ENCODE measurements around the gene POPDC3.
"Not testable (repeated sequence)": the region's sequence is repeated elsewhere in the genome, so short reads cannot be mapped to it uniquely, and the experiment has no call there.

POPDC3 gene

DNA sequence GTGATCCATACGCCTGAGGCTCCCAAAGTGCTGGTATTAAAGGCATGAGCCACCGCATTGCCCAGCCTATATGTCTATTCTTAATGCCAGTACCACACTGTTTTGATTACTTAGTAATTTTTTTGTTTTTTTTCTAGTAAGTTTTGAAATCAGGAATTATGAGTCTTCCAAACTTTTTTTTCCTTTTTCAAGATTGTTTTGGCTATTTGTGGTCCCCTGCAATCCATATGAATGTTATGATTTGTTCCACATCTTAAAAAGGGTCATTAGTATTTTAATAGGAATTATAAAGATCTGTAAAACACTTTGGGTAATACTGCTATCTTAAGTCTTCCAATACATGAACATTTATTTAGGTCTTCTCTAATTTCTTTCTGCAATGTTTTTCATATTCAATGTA is 6.8 kb upstream of the POPDC3 start:
- DNase-seq, result no peak
- Mint-ChIP-seq H3K27ac (no peak overlapping the region), H3K4me3 (no peak overlapping the region), H3K4me1 (no peaks in the 10 kb centered on the region), H3K9me3 (no peaks in the 10 kb centered on the region), H3K36me3 (no peaks in the 10 kb centered on the region), H3K27me3 (peaks cover 23% of the 10 kb centered on the region)
- CTCF ChIA-PET, result no interaction called here

DNA sequence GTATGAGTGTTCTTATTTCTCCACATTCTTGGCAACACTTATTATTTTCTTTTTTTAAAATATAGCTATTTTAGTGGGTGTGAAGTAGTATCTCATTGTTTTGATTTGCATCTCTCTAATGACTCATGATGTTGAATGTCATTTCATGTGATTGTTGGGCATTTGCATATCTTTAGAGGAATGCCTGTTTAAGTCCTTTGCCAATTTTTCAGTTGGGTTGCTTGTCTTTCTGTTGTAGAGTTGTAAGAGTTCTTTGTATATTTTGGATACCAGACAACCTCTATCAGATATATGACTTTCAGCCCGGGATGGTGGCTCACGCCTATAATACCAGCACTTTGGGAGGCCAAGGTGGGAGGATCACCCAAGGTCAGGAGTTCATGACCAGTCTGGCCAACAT is 5.1 kb upstream of the POPDC3 start:
- no peaks in the 10 kb centered on the region for H3K9me3 Mint-ChIP-seq
- no peak overlapping the region for H3K4me3 Mint-ChIP-seq
- DNase-seq, result no peak
- H3K27ac Mint-ChIP-seq, result no peak overlapping the region
- H3K4me1 Mint-ChIP-seq, result peaks cover 2% of the 10 kb centered on the region
- no peaks in the 10 kb centered on the region for H3K36me3 Mint-ChIP-seq
- peaks cover 38% of the 10 kb centered on the region for H3K27me3 Mint-ChIP-seq
- CTCF ChIA-PET, result no interaction called here

DNA sequence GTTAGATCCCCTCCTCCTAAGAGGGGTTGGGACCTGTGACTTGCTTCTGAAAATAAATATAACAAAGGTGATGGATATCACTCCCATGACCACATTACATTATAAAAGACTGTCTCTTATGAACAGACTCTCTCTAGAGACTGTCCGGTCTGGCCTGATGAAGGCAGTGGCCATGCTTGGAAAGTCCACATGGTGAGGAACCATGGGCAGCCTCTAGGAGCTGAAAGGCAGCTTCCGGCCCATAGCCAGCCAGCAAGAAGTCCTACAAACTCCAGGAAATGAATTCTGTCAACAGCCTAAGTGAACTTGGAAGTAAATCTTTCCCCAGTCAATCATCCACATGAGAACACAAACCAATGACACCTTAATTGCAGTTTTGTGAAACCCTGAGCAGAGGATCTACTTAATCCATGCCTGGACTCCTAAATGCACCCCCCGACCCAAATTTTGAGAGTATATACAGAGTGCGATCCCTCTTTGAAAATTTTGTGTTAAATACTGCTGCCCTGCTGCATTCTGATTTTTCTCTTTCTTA is 2.2 kb upstream of the POPDC3 start:
- peaks cover 2% of the 10 kb centered on the region for H3K4me1 Mint-ChIP-seq
- no peaks in the 10 kb centered on the region for H3K36me3 Mint-ChIP-seq
- no peak for DNase-seq
- H3K27ac Mint-ChIP-seq, result no peak overlapping the region
- CTCF ChIA-PET, result no interaction called here
- H3K27me3 Mint-ChIP-seq, result peaks cover 63% of the 10 kb centered on the region
- no peaks in the 10 kb centered on the region for H3K9me3 Mint-ChIP-seq
- H3K4me3 Mint-ChIP-seq, result no peak overlapping the region

DNA sequence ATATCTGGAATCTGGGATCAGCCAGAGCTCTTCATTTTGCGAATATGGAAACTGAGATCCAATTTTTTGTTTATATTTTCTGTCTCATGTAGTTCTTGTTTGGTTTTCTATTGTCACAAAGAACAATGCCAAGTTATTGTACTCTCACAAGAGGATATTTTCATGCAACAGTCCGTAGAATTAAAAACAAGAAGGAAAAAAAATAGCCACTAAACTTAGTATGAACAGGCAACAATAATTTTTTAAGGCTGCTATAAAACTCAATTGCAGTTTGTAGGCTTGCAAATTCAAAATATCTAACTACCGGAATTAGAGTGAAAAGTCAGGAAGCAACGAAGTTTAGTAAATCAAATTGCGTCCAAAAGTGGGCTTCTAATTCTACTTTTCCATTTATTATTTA is 1.2 kb downstream of the POPDC3 start:
- H3K27ac Mint-ChIP-seq, result no peak overlapping the region
- peaks cover 59% of the 10 kb centered on the region for H3K27me3 Mint-ChIP-seq
- H3K36me3 Mint-ChIP-seq, result no peaks in the 10 kb centered on the region
- no peaks in the 10 kb centered on the region for H3K9me3 Mint-ChIP-seq
- H3K4me3 Mint-ChIP-seq, result no peak overlapping the region
- no peak for DNase-seq
- H3K4me1 Mint-ChIP-seq, result peaks cover 2% of the 10 kb centered on the region
- CTCF ChIA-PET, result no interaction called here

DNA sequence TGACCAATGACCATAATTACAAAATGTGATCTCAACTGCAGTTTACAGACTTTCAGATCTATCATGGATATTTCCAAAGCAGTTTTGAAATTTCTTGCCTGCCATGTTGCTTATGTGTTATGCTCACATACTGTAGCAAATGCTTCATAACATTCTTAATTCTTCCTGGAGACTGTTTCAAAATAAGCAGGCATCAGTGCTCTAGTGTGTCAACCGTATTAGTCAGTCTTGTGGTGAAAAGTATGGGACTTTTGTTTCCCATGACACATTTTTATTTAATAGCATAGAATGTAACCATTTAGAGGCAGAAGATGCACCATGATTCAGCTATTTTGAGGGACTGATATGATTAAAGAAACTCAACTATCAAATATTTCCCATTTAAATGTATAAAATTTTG is 1.7 kb downstream of the POPDC3 start:
- no peaks in the 10 kb centered on the region for H3K9me3 Mint-ChIP-seq
- no peak overlapping the region for H3K4me3 Mint-ChIP-seq
- CTCF ChIA-PET, result no interaction called here

DNA sequence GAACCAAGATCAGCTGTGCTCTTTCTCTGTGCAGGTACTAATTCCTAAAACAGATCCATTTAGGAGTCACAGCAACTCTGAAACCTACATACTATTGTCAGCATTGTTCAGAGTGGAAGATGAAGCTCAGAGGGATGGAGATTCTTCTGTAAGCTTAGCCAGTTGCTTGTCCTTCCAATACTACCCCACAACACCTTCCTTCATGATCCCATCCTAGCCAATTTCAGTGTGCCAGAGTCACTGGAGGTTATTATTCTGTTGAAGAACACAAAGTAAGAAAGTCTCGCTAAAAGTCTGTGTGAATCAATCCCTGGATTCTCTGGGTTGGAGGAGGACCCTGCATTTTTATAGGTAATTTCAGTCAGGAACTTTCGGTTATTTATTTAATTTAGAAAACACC is 2.3 kb downstream of the POPDC3 start:
- Mint-ChIP-seq H3K36me3 (no peaks in the 10 kb centered on the region), H3K27ac (no peak overlapping the region), H3K27me3 (peaks cover 53% of the 10 kb centered on the region), H3K4me1 (peaks cover 2% of the 10 kb centered on the region), H3K4me3 (no peak overlapping the region), H3K9me3 (no peaks in the 10 kb centered on the region)
- DNase-seq, result no peak
- CTCF ChIA-PET, result interaction anchor here (0.6 kb wide), 1 partner anchor 274 kb away, joined by 3 read pairs; no protein-coding TSS in a partner anchor

More for the DNA sequence above, 1.7 kb downstream of the POPDC3 start:
- Mint-ChIP-seq H3K27me3 (peaks cover 54% of the 10 kb centered on the region), H3K4me1 (peaks cover 2% of the 10 kb centered on the region), H3K36me3 (no peaks in the 10 kb centered on the region), H3K27ac (no peak overlapping the region)
- no peak for DNase-seq

DNA sequence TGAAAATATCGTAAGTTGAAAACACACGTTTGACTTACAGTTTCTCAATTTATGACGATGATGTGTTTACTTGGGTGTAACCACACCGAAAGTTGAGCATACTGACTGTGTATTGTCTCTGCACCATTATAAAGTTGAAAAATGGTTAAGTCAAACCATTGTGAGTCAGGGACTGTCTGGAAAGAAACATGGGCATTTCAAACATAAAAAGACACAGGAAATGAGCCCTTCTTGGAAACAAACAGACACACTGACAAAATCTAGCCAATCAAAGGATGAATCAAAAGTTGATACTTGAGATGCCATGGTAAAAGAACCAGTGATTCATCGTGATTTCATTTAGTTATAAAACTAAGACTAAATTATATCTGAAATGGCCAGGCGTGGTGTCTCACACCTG is 5.3 kb downstream of the POPDC3 start:
- CTCF ChIA-PET, result no interaction called here
- Mint-ChIP-seq H3K27ac (no peak overlapping the region), H3K27me3 (peaks cover 25% of the 10 kb centered on the region), H3K36me3 (no peaks in the 10 kb centered on the region), H3K4me1 (no peaks in the 10 kb centered on the region), H3K4me3 (no peak overlapping the region), H3K9me3 (no peaks in the 10 kb centered on the region)
- DNase-seq, result no peak

DNA sequence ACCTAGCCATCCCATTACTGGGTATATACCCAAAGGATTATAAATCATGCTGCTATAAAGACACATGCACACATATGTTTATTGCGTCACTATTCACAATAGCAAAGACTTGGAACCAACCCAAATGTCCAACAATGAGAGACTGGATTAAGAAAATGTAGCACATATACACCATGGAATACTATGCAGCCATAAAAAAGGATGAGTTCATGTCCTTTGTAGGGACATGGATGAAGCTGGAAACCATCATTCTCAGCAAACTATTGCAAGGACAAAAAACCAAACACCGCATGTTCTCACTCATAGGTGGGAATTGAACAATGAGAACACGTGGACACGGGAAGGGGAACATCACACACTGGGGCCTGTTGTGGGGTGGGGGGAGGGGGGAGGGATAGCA is 7.3 kb downstream of the POPDC3 start:
- H3K4me3 Mint-ChIP-seq, H3K27me3 Mint-ChIP-seq, H3K9me3 Mint-ChIP-seq, H3K36me3 Mint-ChIP-seq, H3K27ac Mint-ChIP-seq, DNase-seq, CTCF ChIA-PET, H3K4me1 Mint-ChIP-seq: not testable (repeated sequence)

DNA sequence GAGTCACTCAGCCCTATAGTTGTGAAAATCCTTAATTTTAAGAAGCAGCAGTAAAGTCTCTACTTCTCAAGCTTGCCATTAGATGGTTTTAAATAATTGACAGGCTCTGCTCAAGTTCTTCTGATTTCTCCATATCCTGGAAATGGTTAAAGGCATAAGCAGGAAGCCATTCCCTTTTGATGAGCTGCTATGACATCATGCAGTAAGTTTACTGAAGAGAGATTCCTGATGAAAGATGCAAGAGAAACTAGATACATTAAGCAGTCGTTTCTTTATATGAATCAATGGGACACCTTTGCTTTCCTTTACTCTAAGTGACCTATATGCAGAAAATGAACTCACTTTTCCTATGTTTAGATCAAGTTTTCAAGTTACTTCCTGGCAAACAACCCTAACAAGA is 9.8 kb downstream of the POPDC3 start:
- Mint-ChIP-seq H3K27me3 (peaks cover 11% of the 10 kb centered on the region), H3K4me1 (no peaks in the 10 kb centered on the region), H3K36me3 (no peaks in the 10 kb centered on the region), H3K27ac (no peak overlapping the region), H3K9me3 (no peaks in the 10 kb centered on the region), H3K4me3 (no peak overlapping the region)
- CTCF ChIA-PET, result no interaction called here
- no peak for DNase-seq

DNA sequence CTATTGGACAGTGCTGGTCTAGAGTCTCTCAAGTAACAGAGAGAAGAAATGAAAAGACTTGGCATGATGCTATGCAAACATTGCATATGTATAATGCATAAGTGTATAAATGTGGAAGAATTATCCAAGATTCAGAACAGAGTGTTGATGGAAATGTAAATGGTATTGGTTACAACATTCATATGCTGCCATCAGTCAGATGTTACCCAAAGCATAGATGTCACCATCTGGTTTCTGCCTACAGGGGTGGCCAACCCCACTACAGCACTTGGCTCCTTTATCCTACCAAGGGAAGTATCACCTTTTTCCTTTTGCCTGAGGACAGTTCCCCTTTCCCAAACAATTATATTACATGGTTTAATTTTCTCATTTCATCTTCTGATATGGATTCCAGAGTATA is 11.9 kb downstream of the POPDC3 start:
- Mint-ChIP-seq H3K9me3 (no peaks in the 10 kb centered on the region), H3K27me3 (peaks cover 14% of the 10 kb centered on the region), H3K4me1 (no peaks in the 10 kb centered on the region), H3K27ac (no peak overlapping the region), H3K4me3 (no peak overlapping the region), H3K36me3 (no peaks in the 10 kb centered on the region)
- DNase-seq, result no peak
- CTCF ChIA-PET, result no interaction called here

DNA sequence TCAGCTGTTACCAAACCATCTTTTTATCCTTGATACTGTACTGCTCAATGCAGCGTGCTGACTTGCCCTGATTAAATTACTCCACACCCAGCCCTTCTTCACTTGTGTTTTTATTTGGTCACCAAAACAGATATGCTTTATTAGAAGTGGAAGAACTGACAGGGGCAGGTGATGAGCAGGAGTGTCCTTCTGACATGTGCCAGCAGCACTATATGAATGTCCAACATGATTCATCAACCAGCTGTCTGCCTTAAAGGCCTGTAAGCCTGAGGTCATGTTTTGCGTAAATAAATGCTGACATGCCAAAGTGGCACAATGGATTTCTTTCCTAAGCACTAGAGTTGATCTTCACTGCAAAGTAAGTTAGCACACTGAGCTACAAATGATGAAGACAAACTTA is 15.4 kb downstream of the POPDC3 start:
- CTCF ChIA-PET, result interaction anchor here (0.6 to 1.5 kb wide), 2 partner anchors 59 to 267 kb away, joined by 3 read pairs; no protein-coding TSS in a partner anchor
- peaks cover 14% of the 10 kb centered on the region for H3K27me3 Mint-ChIP-seq
- H3K9me3 Mint-ChIP-seq, result no peaks in the 10 kb centered on the region
- no peak overlapping the region for H3K4me3 Mint-ChIP-seq
- no peak overlapping the region for H3K27ac Mint-ChIP-seq
- no peak for DNase-seq
- no peaks in the 10 kb centered on the region for H3K36me3 Mint-ChIP-seq
- no peaks in the 10 kb centered on the region for H3K4me1 Mint-ChIP-seq

DNA sequence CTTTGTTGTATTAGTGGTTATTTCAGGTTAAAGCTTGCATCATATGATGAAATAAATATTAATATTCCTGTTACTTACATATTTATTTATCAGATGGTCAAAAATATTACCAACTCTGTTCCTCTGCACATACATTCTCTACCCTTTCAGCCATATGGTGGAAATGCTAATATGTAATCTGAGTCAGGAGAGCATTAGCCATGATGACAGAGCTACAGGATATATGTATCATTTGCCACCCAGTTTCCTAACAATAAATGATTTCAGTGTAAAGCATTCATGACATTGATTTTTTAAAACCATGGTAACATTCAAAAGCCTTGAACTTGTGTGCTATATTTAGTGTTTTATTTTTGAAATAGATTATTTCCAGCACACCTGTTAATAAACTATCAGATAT is 16.6 kb downstream of the POPDC3 start:
- Mint-ChIP-seq H3K4me1 (no peaks in the 10 kb centered on the region), H3K4me3 (no peak overlapping the region), H3K27ac (no peak overlapping the region), H3K36me3 (no peaks in the 10 kb centered on the region), H3K27me3 (peaks cover 15% of the 10 kb centered on the region), H3K9me3 (no peaks in the 10 kb centered on the region)
- no peak for DNase-seq
- CTCF ChIA-PET, result no interaction called here

DNA sequence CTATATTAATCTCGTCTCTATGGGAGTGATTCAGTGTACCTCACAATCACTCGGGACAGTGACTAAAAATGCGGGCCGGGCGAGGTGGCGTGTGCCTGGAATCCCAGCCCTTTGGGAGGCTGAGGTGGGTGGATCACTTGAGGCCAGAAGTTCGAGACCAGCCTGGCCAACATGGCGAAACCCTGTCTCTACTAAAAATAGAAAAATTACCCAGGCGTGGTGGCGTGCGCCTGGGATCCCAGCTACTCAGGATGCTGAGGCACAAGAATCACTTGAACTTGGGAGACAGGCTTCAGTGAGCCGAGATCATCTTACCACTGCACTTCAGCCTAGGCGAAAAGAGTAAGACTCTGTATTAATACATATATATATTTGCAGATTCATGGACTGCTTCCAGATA is 17.4 kb downstream of the POPDC3 start:
- H3K4me3 Mint-ChIP-seq, result no peak overlapping the region
- no peaks in the 10 kb centered on the region for H3K9me3 Mint-ChIP-seq
- H3K27ac Mint-ChIP-seq, result no peak overlapping the region
- H3K4me1 Mint-ChIP-seq, result no peaks in the 10 kb centered on the region
- no peaks in the 10 kb centered on the region for H3K36me3 Mint-ChIP-seq
- H3K27me3 Mint-ChIP-seq, result peaks cover 17% of the 10 kb centered on the region
- CTCF ChIA-PET, result no interaction called here
- DNase-seq, result no peak

DNA sequence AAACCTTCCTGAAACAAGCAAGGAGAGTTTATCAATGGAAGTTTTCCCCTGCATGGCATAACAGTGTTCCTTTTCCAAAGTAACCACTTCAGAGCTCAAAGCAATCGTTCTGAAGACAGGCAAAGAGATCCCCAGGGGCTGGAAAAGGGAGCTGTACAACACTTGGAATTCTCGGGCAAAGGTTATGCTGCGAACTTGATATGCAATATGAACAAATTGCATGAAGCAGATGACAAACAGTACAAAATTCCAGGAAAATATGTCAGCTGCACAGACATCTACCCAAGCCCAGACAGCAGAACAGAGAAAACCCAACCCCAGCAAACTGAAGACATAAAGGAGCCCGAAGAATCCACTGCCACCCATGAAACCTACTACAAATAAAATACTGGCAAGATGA is 18.4 kb downstream of the POPDC3 start:
- Mint-ChIP-seq H3K4me1 (no peaks in the 10 kb centered on the region), H3K4me3 (no peak overlapping the region), H3K27me3 (peaks cover 17% of the 10 kb centered on the region), H3K9me3 (no peaks in the 10 kb centered on the region), H3K27ac (no peak overlapping the region), H3K36me3 (no peaks in the 10 kb centered on the region)
- CTCF ChIA-PET, result no interaction called here
- no peak for DNase-seq

DNA sequence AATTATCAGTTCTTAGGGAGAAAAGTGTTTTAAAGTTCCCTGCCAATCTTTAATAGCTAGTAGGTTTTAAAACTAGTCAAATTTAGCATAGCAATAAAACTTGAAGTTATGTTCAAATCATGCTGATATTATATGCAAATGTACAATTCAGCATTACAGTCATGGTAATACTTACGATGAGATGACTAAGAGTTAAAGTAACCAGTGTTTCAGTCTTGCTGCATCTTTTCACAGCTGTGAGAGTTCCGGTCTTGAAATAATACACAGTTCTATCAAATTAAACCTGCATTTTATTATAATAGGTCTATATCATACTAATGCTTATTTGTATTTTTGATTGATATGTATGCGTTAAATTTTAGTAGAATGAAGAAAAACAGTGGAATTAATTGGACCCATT is 26.1 kb downstream of the POPDC3 start:
- no peaks in the 10 kb centered on the region for H3K36me3 Mint-ChIP-seq
- no peak overlapping the region for H3K27ac Mint-ChIP-seq
- CTCF ChIA-PET, result no interaction called here
- H3K4me1 Mint-ChIP-seq, result no peaks in the 10 kb centered on the region
- H3K9me3 Mint-ChIP-seq, result no peaks in the 10 kb centered on the region
- no peak for DNase-seq
- H3K27me3 Mint-ChIP-seq, result peaks cover 4% of the 10 kb centered on the region
- H3K4me3 Mint-ChIP-seq, result no peak overlapping the region

DNA sequence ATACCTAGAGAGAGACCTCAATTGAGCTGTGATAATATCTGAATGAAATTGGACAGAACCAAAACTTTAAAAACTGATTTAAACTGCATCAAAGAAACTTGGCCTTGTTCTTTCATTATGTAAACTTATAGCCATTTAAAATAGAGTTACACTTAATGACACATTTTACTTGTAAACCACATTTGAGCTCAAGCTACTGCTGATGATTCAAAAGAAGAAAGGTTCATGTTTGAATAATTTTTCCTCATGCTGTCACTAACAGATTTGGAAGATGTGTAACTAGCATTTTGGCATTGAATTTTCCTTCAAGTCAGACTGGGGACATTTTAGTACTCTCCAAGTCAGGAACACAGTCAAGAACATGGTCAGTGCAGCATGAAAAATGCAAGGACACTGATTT is 26.9 kb downstream of the POPDC3 start:
- H3K36me3 Mint-ChIP-seq, result no peaks in the 10 kb centered on the region
- no peaks in the 10 kb centered on the region for H3K27me3 Mint-ChIP-seq
- H3K4me3 Mint-ChIP-seq, result no peak overlapping the region
- CTCF ChIA-PET, result interaction anchor here (0.6 kb wide), 1 partner anchor 124 kb away, joined by 4 read pairs; no protein-coding TSS in a partner anchor
- no peaks in the 10 kb centered on the region for H3K9me3 Mint-ChIP-seq
- DNase-seq, result no peak
- H3K4me1 Mint-ChIP-seq, result no peaks in the 10 kb centered on the region
- no peak overlapping the region for H3K27ac Mint-ChIP-seq

Data from activated naive CD4-positive, alpha-beta T cell treated with anti-CD3 and anti-CD28 coated beads, Interleukin-2, amount 10 ng/mL, durations not matched to agents 7 days and 5 days (primary cell).